T-helper 2 cell (primary cell): Measurements from ENCODE around the gene KRT10.
"Not testable (repeated sequence)": the region's sequence is repeated elsewhere in the genome, so short reads cannot be mapped to it uniquely, and the experiment has no call there.

Source experiments
- DNase-seq, 5 experiments: peaks; one replicate each; pipeline versions ENCODE4 v3.0.0 to v3.0.0-alpha.2; 2012 to 2022
- total RNA-seq, 2 donors: gene quantifications; one replicate each; lab custom pipeline; 2026; lab: John Stamatoyannopoulos, UW

Gene KRT10
- 8.8 to 15.6 reads per million in 2 donors for total RNA-seq

GRCh38 chr17:40822132-40822812 lies at the start of gene KRT10:
Gene KRT10 (minus strand): TSS chr17:40822614. CDS start chr17:40822585, 29 bp downstream.
- DNase-seq, result no peak

- no peak for DNase-seq
Observed at GRCh38 chr17:40871316-40871715, 48.9 kb upstream of the KRT10 start.

GRCh38 chr17:40870136-40870535 lies 47.7 kb upstream of the KRT10 start:
- DNase-seq, result no peak

- no peak for DNase-seq
Observed at GRCh38 chr17:40866838-40867237, 44.4 kb upstream of the KRT10 start, which contains the start of gene KRT12. Gene KRT12 (minus strand): TSS chr17:40867223. CDS start chr17:40867186, 37 bp downstream.

GRCh38 chr17:40864661-40865390 lies 42.4 kb upstream of the KRT10 start:
- no peak for DNase-seq

GRCh38 chr17:40862985-40863733 lies 40.7 kb upstream of the KRT10 start:
- DNase-seq, result peak in 1 of 5 experiments; percentile 5

- no peak for DNase-seq
Observed at GRCh38 chr17:40859536-40859935, 37.1 kb upstream of the KRT10 start.

GRCh38 chr17:40858667-40859066 lies 36.3 kb upstream of the KRT10 start:
- not testable (repeated sequence) for DNase-seq

- no peak for DNase-seq
Observed at GRCh38 chr17:40857535-40857934, 35.1 kb upstream of the KRT10 start.

GRCh38 chr17:40854175-40854814 lies 31.9 kb upstream of the KRT10 start:
- peak in 1 of 5 experiments; percentile 3 for DNase-seq

- DNase-seq, result no peak
Observed at GRCh38 chr17:40852364-40852763, 29.9 kb upstream of the KRT10 start.

- DNase-seq, result no peak
Observed at GRCh38 chr17:40850293-40850972, 28.0 kb upstream of the KRT10 start.

- DNase-seq, result no peak
Observed at GRCh38 chr17:40849723-40850122, 27.3 kb upstream of the KRT10 start.

- no peak for DNase-seq
Observed at GRCh38 chr17:40848583-40849235, 26.3 kb upstream of the KRT10 start.

- DNase-seq, result no peak
Observed at GRCh38 chr17:40846515-40847144, 24.2 kb upstream of the KRT10 start.

- DNase-seq, result no peak
Observed at GRCh38 chr17:40844671-40845107, 22.3 kb upstream of the KRT10 start.

- DNase-seq, result no peak
Observed at GRCh38 chr17:40843242-40843641, 20.8 kb upstream of the KRT10 start.

- no peak for DNase-seq
Observed at GRCh38 chr17:40841246-40841645, 18.8 kb upstream of the KRT10 start.

- DNase-seq, result no peak
Observed at GRCh38 chr17:40839194-40839593, 16.8 kb upstream of the KRT10 start.

GRCh38 chr17:40836020-40836419 lies 13.6 kb upstream of the KRT10 start:
- no peak for DNase-seq

- no peak for DNase-seq
Observed at GRCh38 chr17:40833882-40834281, 11.5 kb upstream of the KRT10 start.
